ENCODE data around the gene RPS27L.

RPS27L gene

GRCh38 chr15:63134245-63134985 lies 22.9 kb downstream of the RPS27L start (continued):
- TF ChIP-seq ZNF529 (tag by site-specific recombination; IDR thresholded peaks at IDR 0.05; ENCODE audit: insufficient replicate concordance) (no peak), ZNF391 (tag by site-specific recombination; IDR thresholded peaks at IDR 0.05; ENCODE audit: borderline replicate concordance, low read depth) (no peak), FEZF1 (tag by site-specific recombination; IDR thresholded peaks at IDR 0.05) (no peak), ZNF362 (tag by site-specific recombination; IDR thresholded peaks at IDR 0.05) (no peak), ZNF704 (tag by site-specific recombination; IDR thresholded peaks at IDR 0.05) (no peak)
- TF ChIP-seq, protein P1, sequence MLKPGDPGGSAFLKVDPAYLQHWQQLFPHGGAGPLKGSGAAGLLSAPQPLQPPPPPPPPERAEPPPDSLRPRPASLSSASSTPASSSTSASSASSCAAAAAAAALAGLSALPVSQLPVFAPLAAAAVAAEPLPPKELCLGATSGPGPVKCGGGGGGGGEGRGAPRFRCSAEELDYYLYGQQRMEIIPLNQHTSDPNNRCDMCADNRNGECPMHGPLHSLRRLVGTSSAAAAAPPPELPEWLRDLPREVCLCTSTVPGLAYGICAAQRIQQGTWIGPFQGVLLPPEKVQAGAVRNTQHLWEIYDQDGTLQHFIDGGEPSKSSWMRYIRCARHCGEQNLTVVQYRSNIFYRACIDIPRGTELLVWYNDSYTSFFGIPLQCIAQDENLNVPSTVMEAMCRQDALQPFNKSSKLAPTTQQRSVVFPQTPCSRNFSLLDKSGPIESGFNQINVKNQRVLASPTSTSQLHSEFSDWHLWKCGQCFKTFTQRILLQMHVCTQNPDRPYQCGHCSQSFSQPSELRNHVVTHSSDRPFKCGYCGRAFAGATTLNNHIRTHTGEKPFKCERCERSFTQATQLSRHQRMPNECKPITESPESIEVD (tag by site-specific recombination; IDR thresholded peaks at IDR 0.05) = no peak

GRCh38 chr15:63133786-63134185 lies 23.5 kb downstream of the RPS27L start:
- CTCF ChIA-PET = interaction anchor here (0.6 to 0.7 kb wide), 2 partner anchors 1008 to 1083 kb away, joined by 3 read pairs; no protein-coding TSS in a partner anchor
- POLR2A ChIA-PET = no interaction called here
- peaks cover 0 to 7% of the 10 kb centered on the region in 2 experiments for H3K36me3 ChIP-seq (ENCODE audit: control insufficient read depth in 2 of 2, insufficient read depth in 1 of 2, low read length in 2 of 2)
- H3K4me1 ChIP-seq (ENCODE audit: control insufficient read depth, insufficient read depth, low read length) = no peaks in the 10 kb centered on the region
- H3K4me3 ChIP-seq (ENCODE audit: low read depth, low read length) = no peak overlapping the region
- H3K9me3 ChIP-seq (ENCODE audit: control insufficient read depth, insufficient read depth, low read depth, low read length) = no peaks in the 10 kb centered on the region
- no peak overlapping the region for H3K27ac ChIP-seq (ENCODE audit: extremely low read depth, low read depth, low read length)
- TF ChIP-seq ZNF354C (tag by site-specific recombination; IDR thresholded peaks at IDR 0.05; ENCODE audit: borderline replicate concordance, low read depth) = no peak

DNA sequence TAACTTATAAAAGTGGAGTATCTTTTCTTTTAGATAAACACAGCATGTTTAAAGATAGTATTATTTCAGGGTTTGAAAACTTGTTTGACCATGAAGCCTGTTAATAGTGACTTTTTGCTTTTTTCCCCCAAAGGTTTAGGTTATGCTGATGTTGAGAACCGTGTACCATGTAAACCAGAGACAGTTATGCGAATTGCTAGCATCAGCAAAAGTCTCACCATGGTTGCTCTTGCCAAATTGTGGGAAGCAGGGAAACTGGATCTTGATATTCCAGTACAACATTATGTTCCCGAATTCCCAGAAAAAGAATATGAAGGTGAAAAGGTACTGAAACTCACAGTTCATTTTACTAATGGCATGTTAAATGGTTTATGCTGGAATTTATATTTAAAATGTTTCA lies 30.6 kb downstream of the RPS27L start:
- no peaks in the 10 kb centered on the region for H3K9me3 ChIP-seq (ENCODE audit: control insufficient read depth, insufficient read depth, low read depth, low read length)
- TF ChIP-seq PRDM4 (tag by site-specific recombination; IDR thresholded peaks at IDR 0.05) (no peak), ZNF19 (tag by site-specific recombination; IDR thresholded peaks at IDR 0.05; ENCODE audit: low read depth) (no peak), SETDB1 (IDR thresholded peaks at IDR 0.05; ENCODE audit: insufficient read length, low read length) (no peak), YY2 (tag by site-specific recombination; IDR thresholded peaks at IDR 0.05) (no peak), ZNF792 (tag by site-specific recombination; IDR thresholded peaks at IDR 0.05) (no peak), ZNF221 (tag by site-specific recombination; IDR thresholded peaks at IDR 0.05; ENCODE audit: borderline replicate concordance) (no peak), ZNF121 (tag by site-specific recombination; IDR thresholded peaks at IDR 0.05) (no peak), ZBTB48 (tag by site-specific recombination; IDR thresholded peaks at IDR 0.05) (no peak)
- TF ChIP-seq, protein P2, sequence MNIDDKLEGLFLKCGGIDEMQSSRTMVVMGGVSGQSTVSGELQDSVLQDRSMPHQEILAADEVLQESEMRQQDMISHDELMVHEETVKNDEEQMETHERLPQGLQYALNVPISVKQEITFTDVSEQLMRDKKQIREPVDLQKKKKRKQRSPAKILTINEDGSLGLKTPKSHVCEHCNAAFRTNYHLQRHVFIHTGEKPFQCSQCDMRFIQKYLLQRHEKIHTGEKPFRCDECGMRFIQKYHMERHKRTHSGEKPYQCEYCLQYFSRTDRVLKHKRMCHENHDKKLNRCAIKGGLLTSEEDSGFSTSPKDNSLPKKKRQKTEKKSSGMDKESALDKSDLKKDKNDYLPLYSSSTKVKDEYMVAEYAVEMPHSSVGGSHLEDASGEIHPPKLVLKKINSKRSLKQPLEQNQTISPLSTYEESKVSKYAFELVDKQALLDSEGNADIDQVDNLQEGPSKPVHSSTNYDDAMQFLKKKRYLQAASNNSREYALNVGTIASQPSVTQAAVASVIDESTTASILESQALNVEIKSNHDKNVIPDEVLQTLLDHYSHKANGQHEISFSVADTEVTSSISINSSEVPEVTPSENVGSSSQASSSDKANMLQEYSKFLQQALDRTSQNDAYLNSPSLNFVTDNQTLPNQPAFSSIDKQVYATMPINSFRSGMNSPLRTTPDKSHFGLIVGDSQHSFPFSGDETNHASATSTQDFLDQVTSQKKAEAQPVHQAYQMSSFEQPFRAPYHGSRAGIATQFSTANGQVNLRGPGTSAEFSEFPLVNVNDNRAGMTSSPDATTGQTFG (tag by site-specific recombination; IDR thresholded peaks at IDR 0.05; ENCODE audit: borderline replicate concordance) = no peak
- TF ChIP-seq, protein P3, sequence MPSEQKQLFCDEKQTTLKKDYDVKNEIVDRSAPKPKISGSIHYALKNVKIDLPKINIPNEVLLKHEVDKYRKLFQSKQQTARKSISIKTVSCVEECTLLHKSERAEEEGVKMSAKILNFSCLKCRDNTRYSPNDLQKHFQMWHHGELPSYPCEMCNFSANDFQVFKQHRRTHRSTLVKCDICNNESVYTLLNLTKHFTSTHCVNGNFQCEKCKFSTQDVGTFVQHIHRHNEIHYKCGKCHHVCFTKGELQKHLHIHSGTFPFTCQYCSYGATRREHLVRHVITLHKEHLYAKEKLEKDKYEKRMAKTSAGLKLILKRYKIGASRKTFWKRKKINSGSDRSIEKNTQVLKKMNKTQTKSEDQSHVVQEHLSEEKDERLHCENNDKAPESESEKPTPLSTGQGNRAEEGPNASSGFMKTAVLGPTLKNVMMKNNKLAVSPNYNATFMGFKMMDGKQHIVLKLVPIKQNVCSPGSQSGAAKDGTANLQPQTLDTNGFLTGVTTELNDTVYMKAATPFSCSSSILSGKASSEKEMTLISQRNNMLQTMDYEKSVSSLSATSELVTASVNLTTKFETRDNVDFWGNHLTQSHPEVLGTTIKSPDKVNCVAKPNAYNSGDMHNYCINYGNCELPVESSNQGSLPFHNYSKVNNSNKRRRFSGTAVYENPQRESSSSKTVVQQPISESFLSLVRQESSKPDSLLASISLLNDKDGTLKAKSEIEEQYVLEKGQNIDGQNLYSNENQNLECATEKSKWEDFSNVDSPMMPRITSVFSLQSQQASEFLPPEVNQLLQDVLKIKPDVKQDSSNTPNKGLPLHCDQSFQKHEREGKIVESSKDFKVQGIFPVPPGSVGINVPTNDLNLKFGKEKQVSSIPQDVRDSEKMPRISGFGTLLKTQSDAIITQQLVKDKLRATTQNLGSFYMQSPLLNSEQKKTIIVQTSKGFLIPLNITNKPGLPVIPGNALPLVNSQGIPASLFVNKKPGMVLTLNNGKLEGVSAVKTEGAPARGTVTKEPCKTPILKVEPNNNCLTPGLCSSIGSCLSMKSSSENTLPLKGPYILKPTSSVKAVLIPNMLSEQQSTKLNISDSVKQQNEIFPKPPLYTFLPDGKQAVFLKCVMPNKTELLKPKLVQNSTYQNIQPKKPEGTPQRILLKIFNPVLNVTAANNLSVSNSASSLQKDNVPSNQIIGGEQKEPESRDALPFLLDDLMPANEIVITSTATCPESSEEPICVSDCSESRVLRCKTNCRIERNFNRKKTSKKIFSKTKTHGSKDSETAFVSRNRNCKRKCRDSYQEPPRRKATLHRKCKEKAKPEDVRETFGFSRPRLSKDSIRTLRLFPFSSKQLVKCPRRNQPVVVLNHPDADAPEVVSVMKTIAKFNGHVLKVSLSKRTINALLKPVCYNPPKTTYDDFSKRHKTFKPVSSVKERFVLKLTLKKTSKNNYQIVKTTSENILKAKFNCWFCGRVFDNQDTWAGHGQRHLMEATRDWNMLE (tag by site-specific recombination; conservative IDR thresholded peaks at IDR 0.05; ENCODE audit: low read depth) = no peak
- no peak overlapping the region for H3K4me3 ChIP-seq (ENCODE audit: low read depth, low read length)
- H3K27ac ChIP-seq (ENCODE audit: extremely low read depth, low read depth, low read length) = no peak overlapping the region
- ChIA-PET POLR2A (no interaction called here), CTCF (no interaction called here)
- H3K36me3 ChIP-seq (ENCODE audit: control insufficient read depth in 2 of 2, insufficient read depth in 1 of 2, low read length in 2 of 2) = peaks cover 0 to 18% of the 10 kb centered on the region in 2 experiments
- H3K4me1 ChIP-seq (ENCODE audit: control insufficient read depth, insufficient read depth, low read length) = peaks cover 2% of the 10 kb centered on the region; the same call in 1 of the 2 replicates

Data from HEK293 (cell line).